Measurements from ENCODE around the gene SLC22A12. TPM values are rescaled to one million over a fixed set of nuclear protein-coding genes. Genes with fewer than 3 reads are reported as not detected.

The SLC22A12 gene
- total and polyA plus RNA-seq, 12 donors, result not detected

DNA sequence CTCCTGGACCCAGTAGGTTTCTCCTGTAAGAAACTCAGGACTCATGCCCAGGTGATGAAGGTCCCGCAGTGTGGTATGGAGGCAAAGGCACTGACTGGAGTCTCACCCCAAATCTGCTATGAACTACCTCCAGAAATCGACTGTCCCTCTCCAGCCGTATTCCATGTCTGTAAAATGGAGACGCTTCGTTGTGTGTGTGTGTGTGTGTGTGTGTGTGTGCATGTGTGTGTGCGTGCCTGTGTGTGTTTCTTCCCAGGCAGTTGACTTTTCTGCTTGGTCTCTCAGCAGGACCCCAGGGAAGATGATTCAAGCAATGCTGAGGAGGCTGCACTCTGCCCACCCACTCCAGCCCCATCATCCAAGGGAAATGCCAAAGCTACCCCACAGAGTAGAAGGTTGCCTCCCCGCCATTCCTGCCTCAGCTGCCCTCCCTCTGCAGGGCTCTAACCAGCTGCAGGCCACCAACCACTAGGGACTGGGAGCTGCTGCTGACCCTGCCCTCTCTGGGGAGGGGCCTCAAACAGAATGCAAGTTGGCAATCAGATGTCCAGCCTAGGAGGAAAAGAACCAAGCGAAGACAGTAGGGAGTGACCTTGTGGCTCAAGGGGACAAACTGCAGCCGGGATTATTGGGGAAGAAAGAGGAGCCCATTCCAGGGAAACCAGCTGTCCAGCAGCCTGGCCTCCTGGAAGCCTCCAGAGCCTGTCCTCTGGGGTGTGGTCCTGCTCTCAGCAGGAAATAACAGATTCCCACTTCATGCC is 56.2 kb downstream of the SLC22A12 start:
- H3K27me3 ChIP-seq, result peaks cover 4 to 46% (median 27%) of the 10 kb centered on the region in 7 donors
- DNase-seq, result no peak
- TF ChIP-seq, protein P1, sequence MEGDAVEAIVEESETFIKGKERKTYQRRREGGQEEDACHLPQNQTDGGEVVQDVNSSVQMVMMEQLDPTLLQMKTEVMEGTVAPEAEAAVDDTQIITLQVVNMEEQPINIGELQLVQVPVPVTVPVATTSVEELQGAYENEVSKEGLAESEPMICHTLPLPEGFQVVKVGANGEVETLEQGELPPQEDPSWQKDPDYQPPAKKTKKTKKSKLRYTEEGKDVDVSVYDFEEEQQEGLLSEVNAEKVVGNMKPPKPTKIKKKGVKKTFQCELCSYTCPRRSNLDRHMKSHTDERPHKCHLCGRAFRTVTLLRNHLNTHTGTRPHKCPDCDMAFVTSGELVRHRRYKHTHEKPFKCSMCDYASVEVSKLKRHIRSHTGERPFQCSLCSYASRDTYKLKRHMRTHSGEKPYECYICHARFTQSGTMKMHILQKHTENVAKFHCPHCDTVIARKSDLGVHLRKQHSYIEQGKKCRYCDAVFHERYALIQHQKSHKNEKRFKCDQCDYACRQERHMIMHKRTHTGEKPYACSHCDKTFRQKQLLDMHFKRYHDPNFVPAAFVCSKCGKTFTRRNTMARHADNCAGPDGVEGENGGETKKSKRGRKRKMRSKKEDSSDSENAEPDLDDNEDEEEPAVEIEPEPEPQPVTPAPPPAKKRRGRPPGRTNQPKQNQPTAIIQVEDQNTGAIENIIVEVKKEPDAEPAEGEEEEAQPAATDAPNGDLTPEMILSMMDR (IDR thresholded peaks at IDR 0.05), result no peak

DNA sequence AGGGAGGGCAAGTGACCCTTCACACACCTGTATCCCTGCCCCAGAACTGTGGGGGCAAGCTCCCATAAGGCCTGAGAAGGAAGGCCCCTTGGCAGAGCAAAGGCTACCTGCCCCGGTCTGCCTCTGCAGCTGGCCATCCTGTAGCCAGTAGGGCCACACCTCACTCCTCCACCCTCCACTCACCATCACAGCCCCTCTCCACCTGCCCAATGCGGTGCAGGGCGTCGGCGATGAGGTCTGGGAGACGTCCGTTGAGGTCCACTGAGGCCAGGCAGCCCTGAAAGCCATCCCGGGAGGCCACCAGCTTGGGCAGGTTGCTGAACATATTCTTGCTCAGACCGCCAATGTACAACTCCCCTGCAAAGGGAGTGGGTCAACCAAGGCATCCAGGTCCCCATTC is 57.5 kb downstream of the SLC22A12 start:
- peaks cover 0 to 38% (median 19%) of the 10 kb centered on the region in 7 donors for H3K27me3 ChIP-seq
- H3K4me3 ChIP-seq, result no peak overlapping the region
- intact Hi-C loops (cut with DNase I), result no loop called here
- ATAC-seq (no peak), DNase-seq (no peak)
- no peaks in the 10 kb centered on the region for H3K36me3 ChIP-seq
- H3K27ac ChIP-seq, result no peak overlapping the region
- TF ChIP-seq, protein P1 (IDR thresholded peaks at IDR 0.05), result no peak
- H3K9me3 ChIP-seq, result no peaks in the 10 kb centered on the region
- H3K4me1 ChIP-seq, result peaks cover 0 to 25% (median 5%) of the 10 kb centered on the region in 9 donors
- WGBS, 2 donors, result 91% methylated on average over 9 of the region's 9 CpGs

More for the DNA sequence above, 56.2 kb downstream of the SLC22A12 start:
- no peaks in the 10 kb centered on the region for H3K36me3 ChIP-seq
- peaks cover 0 to 20% (median 0%) of the 10 kb centered on the region in 9 donors for H3K4me1 ChIP-seq
- H3K4me3 ChIP-seq, result no peak overlapping the region
- H3K9me3 ChIP-seq, result no peaks in the 10 kb centered on the region
- intact Hi-C loops (cut with DNase I), result no loop called here
- no peak overlapping the region for H3K27ac ChIP-seq
- 62 to 73% methylated on average over 9 of the region's 9 CpGs for WGBS, 2 donors
- peak in 3 of 8 donors; percentile 9 to 29 (median 21) for ATAC-seq

DNA sequence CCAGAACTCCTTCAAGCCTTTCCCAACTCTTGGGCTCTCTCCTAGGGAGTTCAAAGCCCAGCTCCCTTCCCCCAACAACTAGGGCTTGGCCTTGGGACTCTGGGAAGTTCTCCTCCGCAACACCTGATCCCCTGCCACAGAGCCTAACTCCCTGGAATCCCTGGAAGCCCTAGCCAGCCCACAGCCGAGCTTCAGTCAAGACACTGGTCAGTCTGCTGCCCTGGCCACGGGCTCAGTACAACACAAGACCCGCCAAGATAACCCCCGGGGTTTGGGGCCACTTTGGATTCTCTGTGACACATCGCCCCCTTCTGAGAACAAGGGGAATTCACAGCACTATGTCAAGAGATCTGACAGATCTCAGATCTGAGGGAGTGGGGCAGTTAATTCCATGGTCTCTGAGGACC is 58.3 kb downstream of the SLC22A12 start:
- H3K4me3 ChIP-seq, result no peak overlapping the region
- H3K9me3 ChIP-seq, result no peaks in the 10 kb centered on the region
- H3K27ac ChIP-seq, result no peak overlapping the region
- peak in 1 of 8 donors; percentile 8 for ATAC-seq
- TF ChIP-seq, protein P1 (IDR thresholded peaks at IDR 0.05), result peak in 6 of 9 donors; percentile 37 to 53 (median 44)
- intact Hi-C loops (cut with DNase I), result no loop called here
- no peak for DNase-seq
- 26 to 27% methylated on average over 6 of the region's 6 CpGs for WGBS, 2 donors
- H3K4me1 ChIP-seq, result peaks cover 0 to 21% (median 5%) of the 10 kb centered on the region in 9 donors
- H3K27me3 ChIP-seq, result peaks cover 0 to 31% (median 11%) of the 10 kb centered on the region in 7 donors
- H3K36me3 ChIP-seq, result no peaks in the 10 kb centered on the region

DNA sequence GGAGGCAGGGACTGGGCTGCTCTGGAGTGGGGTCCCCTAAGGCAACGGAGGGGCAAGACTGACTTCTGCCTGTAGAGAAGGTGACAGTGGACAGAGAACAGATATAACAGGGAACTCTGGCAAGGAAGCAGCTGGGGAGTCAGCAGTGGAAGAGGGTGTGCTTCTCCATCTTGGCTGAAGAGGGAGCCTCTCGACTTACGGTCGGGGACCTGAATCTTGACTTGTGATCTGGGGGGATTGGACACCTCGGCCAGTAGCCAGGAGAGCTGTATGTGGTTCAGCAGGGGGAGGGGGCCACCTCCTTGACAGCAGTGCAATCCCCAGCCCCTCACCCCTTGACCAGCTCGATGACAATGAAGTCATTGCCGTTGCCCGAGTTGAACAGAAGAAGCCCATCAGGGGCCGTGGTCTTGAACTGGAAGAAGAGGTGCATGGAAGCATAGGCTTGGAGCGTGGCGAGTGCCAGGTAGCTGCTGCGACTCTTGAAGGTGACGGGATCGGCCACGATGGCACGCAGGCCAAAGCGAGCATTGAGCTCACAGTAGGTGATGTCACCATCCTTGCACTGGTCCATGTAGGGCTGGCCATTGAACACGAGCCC is 60.0 kb downstream of the SLC22A12 start:
- H3K4me3 ChIP-seq, result no peak overlapping the region
- intact Hi-C loops (cut with DNase I), result loop anchor here in 3 of 10 donors (1.0 to 10.0 kb wide), 4 partner anchors 98 to 296 kb away; partner anchors contain the start of gene RPS6KA4 (in 1 of the 3)
- H3K4me1 ChIP-seq, result peaks cover 0 to 30% (median 5%) of the 10 kb centered on the region in 9 donors
- H3K27me3 ChIP-seq, result peaks cover 0 to 17% (median 4%) of the 10 kb centered on the region in 7 donors
- peak in 1 of 8 donors; percentile 8 for ATAC-seq
- 63 to 65% methylated on average over 18 of the region's 18 CpGs for WGBS, 2 donors
- no peaks in the 10 kb centered on the region for H3K9me3 ChIP-seq
- no peak for DNase-seq
- no peak overlapping the region for H3K27ac ChIP-seq
- TF ChIP-seq, protein P1 (IDR thresholded peaks at IDR 0.05), result peak in 8 of 9 donors; percentile 5 to 56 (median 40)
- no peaks in the 10 kb centered on the region for H3K36me3 ChIP-seq

Other genes with a start within 250 kb of the SLC22A12 start
- 10 to 100 TPM; 10.7 to 21.9 (median 12.8) TPM for gene RPS6KA4, start 232.1 kb upstream of the SLC22A12 start, total RNA-seq
- 10 to 100 TPM; 17.4 to 18.8 TPM for gene RPS6KA4, start 232.1 kb upstream of the SLC22A12 start, polyA plus RNA-seq
- not detected for gene SLC22A11, start 35.3 kb upstream of the SLC22A12 start, total RNA-seq
- not detected for gene SLC22A11, start 35.3 kb upstream of the SLC22A12 start, polyA plus RNA-seq
- 1 to 10 TPM in 6 of 10 donors, under 1 TPM in 4; 0.81 to 5.5 (median 1.4) TPM for gene NRXN2, start 132.0 kb downstream of the SLC22A12 start, total RNA-seq
- gene NRXN2, start 132.0 kb downstream of the SLC22A12 start, polyA plus RNA-seq, result 1 to 10 TPM in 1 of 2 donors, under 1 TPM in 1; 0.45 to 1.8 TPM
- gene RASGRP2, start 152.9 kb downstream of the SLC22A12 start, total RNA-seq, result 10 to 100 TPM; 18.9 to 49.8 (median 25.4) TPM
- 100 to 1,000 TPM in 1 of 2 donors, 10 to 100 TPM in 1; 31.3 to 128 TPM for gene RASGRP2, start 152.9 kb downstream of the SLC22A12 start, polyA plus RNA-seq
- gene PYGM, start 168.8 kb downstream of the SLC22A12 start, total RNA-seq, result 100 to 1,000 TPM in 8 of 10 donors, 10 to 100 TPM in 2; 76.8 to 249 (median 132) TPM
- 10 to 100 TPM; 11.3 to 90.1 TPM for gene PYGM, start 168.8 kb downstream of the SLC22A12 start, polyA plus RNA-seq
- 100 to 1,000 TPM; 149 to 201 (median 165) TPM for gene SF1, start 187.3 kb downstream of the SLC22A12 start, total RNA-seq
- gene SF1, start 187.3 kb downstream of the SLC22A12 start, polyA plus RNA-seq, result 10 to 100 TPM; 45.6 to 91.1 TPM
- 10 to 100 TPM in 2 of 10 donors, 1 to 10 TPM in 8; 4.6 to 11.3 (median 8.1) TPM for gene MAP4K2, start 212.0 kb downstream of the SLC22A12 start, total RNA-seq
- 10 to 100 TPM in 1 of 2 donors, 1 to 10 TPM in 1; 7.8 to 19.9 TPM for gene MAP4K2, start 212.0 kb downstream of the SLC22A12 start, polyA plus RNA-seq
- gene MEN1, start 219.3 kb downstream of the SLC22A12 start, total RNA-seq, result 10 to 100 TPM in 2 of 10 donors, 1 to 10 TPM in 8; 5.8 to 12.5 (median 8.1) TPM
- gene MEN1, start 219.3 kb downstream of the SLC22A12 start, polyA plus RNA-seq, result 10 to 100 TPM in 1 of 2 donors, 1 to 10 TPM in 1; 9.9 to 10.7 TPM

All from heart right ventricle (tissue), 16 donors.